Kidney tubule cell (primary cell): ENCODE measurements around the gene TCFL5.

Experiments
- DNase-seq: peaks from one replicate; pipeline ENCODE4 v3.0.0-alpha.2; 2018; ENCODE audit warnings: low spot score

The TCFL5 gene

GRCh38 chr20:62822788-62823651 lies 38.6 kb downstream of the TCFL5 start:
- DNase-seq: peak; percentile 61

- no peak for DNase-seq
Observed at GRCh38 chr20:62822239-62822787, 39.3 kb downstream of the TCFL5 start.

GRCh38 chr20:62821726-62822210 lies 39.9 kb downstream of the TCFL5 start:
- DNase-seq: no peak

GRCh38 chr20:62820962-62821725 lies 40.5 kb downstream of the TCFL5 start:
- DNase-seq: no peak

GRCh38 chr20:62820208-62820961 lies 41.2 kb downstream of the TCFL5 start:
- DNase-seq: no peak

GRCh38 chr20:62819494-62820174 lies 42.0 kb downstream of the TCFL5 start:
- DNase-seq: peak; percentile 43

GRCh38 chr20:62818592-62819493 lies 42.8 kb downstream of the TCFL5 start:
- no peak for DNase-seq

GRCh38 chr20:62817975-62818591 lies 43.5 kb downstream of the TCFL5 start:
- no peak for DNase-seq

- DNase-seq: no peak
Observed at GRCh38 chr20:62816884-62817873, 44.4 kb downstream of the TCFL5 start, which contains the start of gene COL9A3. Gene COL9A3, plus strand, starts transcription at chr20:62817050. Its CDS starts 15 bp downstream, at chr20:62817065.

GRCh38 chr20:62816031-62816883 lies 45.4 kb downstream of the TCFL5 start:
- no peak for DNase-seq

GRCh38 chr20:62815066-62815991 lies 46.3 kb downstream of the TCFL5 start:
- peak; percentile 56 for DNase-seq

GRCh38 chr20:62814709-62815065 lies 46.9 kb downstream of the TCFL5 start:
- no peak for DNase-seq

GRCh38 chr20:62814060-62814708 lies 47.4 kb downstream of the TCFL5 start:
- no peak for DNase-seq

GRCh38 chr20:62813588-62813987 lies 48.0 kb downstream of the TCFL5 start:
- no peak for DNase-seq

- DNase-seq: no peak
Observed at GRCh38 chr20:62812907-62813200, 48.8 kb downstream of the TCFL5 start.
